Fibroblast of lung (primary cell): Measurements from ENCODE around the gene TK1. TPM values are rescaled to one million over a fixed set of nuclear protein-coding genes. Genes with fewer than 3 reads are reported as not detected.
A peak's percentile ranks its signal among the peaks of the same experiment; 100 is the strongest.

Experiments used
- DNase-seq, 2 donors: peaks; one replicate each; pipeline versions ENCODE4 v3.0.0 to v3.0.0-alpha.2; 2010; ENCODE audit warnings: low read depth in 2 of 2
- H2AFZ ChIP-seq: 2 replicates; pipeline ENCODE4 v1.5.1; 2012; ENCODE audit warnings: low read length, control low read depth, inconsistent platforms
- H3K27ac ChIP-seq: 2 replicates; pipeline ENCODE4 v1.5.1; 2011; ENCODE audit warnings: low read length, control low read depth; ENCODE audit not compliant: insufficient read depth
- H3K27me3 ChIP-seq: 2 replicates; pipeline ENCODE4 v1.5.1; 2011; ENCODE audit warnings: mild to moderate bottlenecking, low read length; ENCODE audit not compliant: control insufficient read depth, insufficient read depth
- H3K36me3 ChIP-seq: 2 replicates; pipeline ENCODE4 v1.5.1; 2011; ENCODE audit warnings: low read length; ENCODE audit not compliant: control insufficient read depth, insufficient read depth
- H3K4me1 ChIP-seq: 2 replicates; pipeline ENCODE4 v1.5.1; 2011; ENCODE audit warnings: low read length; ENCODE audit not compliant: control insufficient read depth, insufficient read depth; ENCODE audit errors: extremely low read depth
- H3K4me2 ChIP-seq: 2 replicates; pipeline ENCODE4 v1.5.1; 2011; ENCODE audit warnings: low read length, control low read depth; ENCODE audit not compliant: insufficient read depth; ENCODE audit errors: extremely low read depth
- H3K4me3 ChIP-seq, 4 experiments: fragments of 200-600 bp in 1 of 4; sonication (generic) in 1 of 4; replicated peaks in 1 of 4; 2 replicates each; pipeline ENCODE4 v1.5.1; 2011 to 2016; ENCODE audit warnings: low read length in 4 of 4, low read depth in 3 of 4, mild to moderate bottlenecking in 3 of 4, control low read depth in 2 of 4, inconsistent platforms in 1 of 4, mixed read lengths in 1 of 4; ENCODE audit not compliant: insufficient read depth in 1 of 4; ENCODE audit errors: control extremely low read depth in 1 of 4
- H3K79me2 ChIP-seq: 2 replicates; pipeline ENCODE4 v1.5.1; 2012; ENCODE audit warnings: mild to moderate bottlenecking, low read length, inconsistent platforms; ENCODE audit not compliant: control insufficient read depth, insufficient read depth
- H3K9ac ChIP-seq: 2 replicates; pipeline ENCODE4 v1.5.1; 2011; ENCODE audit warnings: mild to moderate bottlenecking, low read length, control low read depth; ENCODE audit not compliant: insufficient read depth
- H3K9me3 ChIP-seq: 2 replicates; pipeline ENCODE4 v1.5.1; 2012; ENCODE audit warnings: low read depth, low read length; ENCODE audit not compliant: control insufficient read depth, insufficient read depth
- H4K20me1 ChIP-seq: 2 replicates; pipeline ENCODE4 v1.5.1; 2011; ENCODE audit warnings: low read length; ENCODE audit not compliant: control insufficient read depth, insufficient read depth; ENCODE audit errors: extremely low read depth
- EZH2 ChIP-seq: IDR thresholded peaks from 2 replicates; pipeline ENCODE4 v1.5.1; 2012; ENCODE audit warnings: low read length, control low read depth, mild to moderate bottlenecking; ENCODE audit errors: missing control alignments
- polyA plus RNA-seq, 2 donors: library from polyadenylated mRNA; depleted of rRNA in 1 of 2; stranded (reverse) in 1 of 2; unstranded in 1 of 2; fragments of >200 nt; gene quantifications; 2 replicates each; pipeline ENCODE4 v1.2.1, GENCODE V29; 2011 to 2012; ENCODE audit warnings: missing spikeins in 1 of 2
- total RNA-seq: library from RNA; depleted of rRNA; stranded (reverse); fragments of >200 nt; gene quantifications from 2 replicates; pipeline ENCODE4 v1.2.1, GENCODE V29; 2014
- TF ChIP-seq, protein P1 (sequence below), 2 donors: IDR thresholded peaks in 1 of 2; conservative IDR thresholded peaks in 1 of 2; 1 replicate in 1 of 2; 2 replicates in 1 of 2; pipeline ENCODE4 v1.5.1; 2011 to 2012; ENCODE audit warnings: low read length in 2 of 2, control low read depth in 1 of 2, inconsistent platforms in 1 of 2, low read depth in 1 of 2, mild to moderate bottlenecking in 1 of 2

The TK1 gene
- total and polyA plus RNA-seq, 2 donors (not counting 1 experiment from before 2014, with no cell fraction given): 40.6 to 69.2 TPM

DNA sequence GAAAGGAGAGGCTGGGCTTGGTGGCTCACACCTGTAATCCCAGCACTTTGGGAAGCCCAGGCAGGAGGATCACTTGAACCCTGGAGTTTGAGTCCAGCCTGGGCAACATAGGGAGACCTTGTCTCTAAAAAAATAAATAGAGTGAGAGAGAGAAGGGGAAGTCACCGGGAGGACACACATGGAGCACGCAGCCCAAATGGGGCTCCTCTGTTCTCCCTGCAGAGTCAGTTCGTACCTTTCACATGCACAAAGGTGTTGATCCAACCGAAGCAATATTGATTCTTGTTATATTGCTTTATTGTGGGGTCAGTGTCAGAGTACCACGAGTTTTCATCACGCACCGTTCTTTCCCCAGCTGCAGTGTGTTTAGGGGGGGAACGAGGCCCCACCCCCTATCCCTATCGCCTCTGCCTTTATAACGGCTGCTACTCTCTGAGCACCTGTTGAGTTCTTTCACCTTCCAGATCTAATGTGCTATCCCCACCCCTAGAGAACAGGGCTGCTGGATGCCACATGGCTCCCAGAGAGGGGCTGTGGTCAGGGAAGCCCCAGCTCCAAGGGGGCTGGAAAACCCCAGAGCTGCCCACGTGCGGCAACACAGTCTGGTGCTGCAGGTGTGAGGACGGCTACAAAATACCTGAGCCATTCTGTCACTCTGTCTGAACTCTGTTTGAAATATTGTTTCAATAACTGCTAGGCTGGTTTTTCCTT is 43.6 kb upstream of the TK1 start:
- Histone ChIP-seq H3K9ac (no peak overlapping the region), H3K36me3 (no peaks in the 10 kb centered on the region), H3K79me2 (no peaks in the 10 kb centered on the region), H2AFZ (no peak overlapping the region), H3K4me1 (no peaks in the 10 kb centered on the region), H3K27ac (no peak overlapping the region), H3K4me3 (no peak overlapping the region), H3K4me2 (no peak overlapping the region), H4K20me1 (no peaks in the 10 kb centered on the region), H3K27me3 (peaks cover 28% of the 10 kb centered on the region), H3K9me3 (no peaks in the 10 kb centered on the region)
- TF ChIP-seq, protein P1, sequence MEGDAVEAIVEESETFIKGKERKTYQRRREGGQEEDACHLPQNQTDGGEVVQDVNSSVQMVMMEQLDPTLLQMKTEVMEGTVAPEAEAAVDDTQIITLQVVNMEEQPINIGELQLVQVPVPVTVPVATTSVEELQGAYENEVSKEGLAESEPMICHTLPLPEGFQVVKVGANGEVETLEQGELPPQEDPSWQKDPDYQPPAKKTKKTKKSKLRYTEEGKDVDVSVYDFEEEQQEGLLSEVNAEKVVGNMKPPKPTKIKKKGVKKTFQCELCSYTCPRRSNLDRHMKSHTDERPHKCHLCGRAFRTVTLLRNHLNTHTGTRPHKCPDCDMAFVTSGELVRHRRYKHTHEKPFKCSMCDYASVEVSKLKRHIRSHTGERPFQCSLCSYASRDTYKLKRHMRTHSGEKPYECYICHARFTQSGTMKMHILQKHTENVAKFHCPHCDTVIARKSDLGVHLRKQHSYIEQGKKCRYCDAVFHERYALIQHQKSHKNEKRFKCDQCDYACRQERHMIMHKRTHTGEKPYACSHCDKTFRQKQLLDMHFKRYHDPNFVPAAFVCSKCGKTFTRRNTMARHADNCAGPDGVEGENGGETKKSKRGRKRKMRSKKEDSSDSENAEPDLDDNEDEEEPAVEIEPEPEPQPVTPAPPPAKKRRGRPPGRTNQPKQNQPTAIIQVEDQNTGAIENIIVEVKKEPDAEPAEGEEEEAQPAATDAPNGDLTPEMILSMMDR (conservative IDR thresholded peaks at IDR 0.05 in 1 of 2, IDR thresholded peaks at IDR 0.05 in 1 of 2; ENCODE audit: low read depth in 1 of 2, low read length in 2 of 2): no peak
- TF ChIP-seq EZH2: no peak
- DNase-seq: no peak

DNA sequence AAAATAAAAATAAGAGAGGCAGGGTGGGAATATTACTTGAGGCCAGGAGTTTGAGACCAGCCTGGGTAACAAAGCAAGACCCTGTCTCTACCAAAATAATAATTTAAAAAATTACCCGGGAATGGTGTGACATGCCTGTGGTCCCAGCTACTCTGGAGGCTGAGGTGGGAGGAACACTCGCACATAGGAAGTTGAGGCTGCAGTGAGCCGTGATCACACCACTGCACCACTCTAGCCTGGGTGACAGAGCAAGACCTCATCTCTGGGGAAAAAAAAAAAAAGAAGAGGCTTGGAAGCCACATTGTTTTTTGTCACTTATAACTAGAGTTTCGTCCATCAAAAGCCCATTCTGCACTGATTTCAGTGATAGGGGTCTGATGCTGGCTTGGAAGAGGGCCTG is 41.3 kb upstream of the TK1 start:
- Histone ChIP-seq H3K9me3 (no peaks in the 10 kb centered on the region), H3K27me3 (peaks cover 28% of the 10 kb centered on the region), H3K79me2 (no peaks in the 10 kb centered on the region), H3K4me3 (no peak overlapping the region), H2AFZ (no peak overlapping the region), H3K27ac (no peak overlapping the region), H4K20me1 (no peaks in the 10 kb centered on the region), H3K4me1 (no peaks in the 10 kb centered on the region), H3K36me3 (peaks cover 2% of the 10 kb centered on the region), H3K9ac (no peak overlapping the region), H3K4me2 (no peak overlapping the region)
- no peak for DNase-seq
- no peak for TF ChIP-seq EZH2
- TF ChIP-seq, protein P1 (conservative IDR thresholded peaks at IDR 0.05 in 1 of 2, IDR thresholded peaks at IDR 0.05 in 1 of 2; ENCODE audit: low read depth in 1 of 2, low read length in 2 of 2): no peak

DNA sequence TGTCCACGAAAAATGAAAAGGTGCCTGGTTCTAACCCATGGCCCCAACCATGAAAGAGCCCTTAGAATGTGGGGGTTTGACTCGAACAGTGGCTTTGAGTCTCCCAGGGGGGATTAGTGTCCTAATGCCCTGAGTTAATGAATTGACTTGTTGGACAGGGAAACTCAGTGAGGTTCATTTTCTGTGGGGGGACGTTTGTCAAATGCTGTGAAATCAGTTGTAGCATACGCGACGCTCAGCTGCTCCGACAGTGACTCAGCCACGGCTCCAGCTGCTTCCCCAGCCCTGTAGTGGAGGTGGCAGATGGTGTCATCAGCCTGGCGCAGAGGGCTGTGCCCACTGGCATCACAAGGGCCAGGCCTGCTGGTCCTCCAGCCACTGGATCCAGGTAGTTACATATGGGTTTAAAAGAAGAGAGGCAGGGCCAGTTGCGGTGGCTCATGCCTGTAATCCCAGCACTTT is 40.6 kb upstream of the TK1 start:
- TF ChIP-seq, protein P1 (conservative IDR thresholded peaks at IDR 0.05 in 1 of 2, IDR thresholded peaks at IDR 0.05 in 1 of 2; ENCODE audit: low read depth in 1 of 2, low read length in 2 of 2): no peak
- TF ChIP-seq EZH2: no peak
- peak in 1 of 2 donors; percentile 33 for DNase-seq
- Histone ChIP-seq H4K20me1 (no peaks in the 10 kb centered on the region), H3K36me3 (peaks cover 2% of the 10 kb centered on the region), H3K9ac (no peak overlapping the region), H3K9me3 (no peaks in the 10 kb centered on the region), H3K4me3 (no peak overlapping the region), H2AFZ (no peak overlapping the region), H3K27ac (no peak overlapping the region), H3K79me2 (no peaks in the 10 kb centered on the region), H3K27me3 (peaks cover 22% of the 10 kb centered on the region), H3K4me1 (no peaks in the 10 kb centered on the region), H3K4me2 (no peak overlapping the region)
